Neural progenitor cell (in vitro differentiated cells): ENCODE results near the gene RGCC. TPM values are rescaled to one million over a fixed set of nuclear protein-coding genes. Genes with fewer than 3 reads are reported as not detected.

ENCODE experiments used
- DNase-seq: peaks from one replicate; pipeline ENCODE4 v3.0.0-alpha.2; 2016; ENCODE audit warnings: low spot score
- H2AFZ ChIP-seq: fragments of 200-600 bp; sonication (generic); replicated peaks from 2 replicates; pipeline ENCODE4 v1.6.1; 2016; ENCODE audit warnings: antibody characterized with exemption
- H3F3A ChIP-seq: fragments of 200-600 bp; sonication (generic); 2 replicates; pipeline ENCODE4 v1.6.1; 2016; ENCODE audit warnings: antibody characterized with exemption, low read depth
- H3K27ac ChIP-seq: fragments of 200-600 bp; sonication (generic); 2 replicates; pipeline ENCODE4 v1.5.1; 2016; ENCODE audit warnings: mild to moderate bottlenecking
- H3K27me3 ChIP-seq: fragments of 200-600 bp; sonication (generic); 2 replicates; pipeline ENCODE4 v1.6.1; 2016; ENCODE audit warnings: mild to moderate bottlenecking, moderate library complexity
- H3K36me3 ChIP-seq: fragments of 200-600 bp; sonication (generic); 2 replicates; pipeline ENCODE4 v1.5.1; 2016
- H3K4me1 ChIP-seq: fragments of 200-600 bp; sonication (generic); 2 replicates; pipeline ENCODE4 v1.6.1; 2016; ENCODE audit warnings: mixed run types
- H3K4me2 ChIP-seq: fragments of 200-600 bp; sonication (generic); 2 replicates; pipeline ENCODE4 v1.6.1; 2016
- H3K4me3 ChIP-seq: fragments of 200-600 bp; sonication (generic); 2 replicates; pipeline ENCODE4 v1.5.1; 2016
- H3K79me2 ChIP-seq: fragments of 200-600 bp; sonication (generic); 2 replicates; pipeline ENCODE4 v1.6.1; 2016; ENCODE audit warnings: low read depth
- H3K9ac ChIP-seq: fragments of 200-600 bp; sonication (generic); 2 replicates; pipeline ENCODE4 v1.6.1; 2016
- H3K9me3 ChIP-seq: fragments of 200-600 bp; sonication (generic); 2 replicates; pipeline ENCODE4 v1.5.1; 2016; ENCODE audit warnings: low read depth
- H4K20me1 ChIP-seq: fragments of 200-600 bp; sonication (generic); 2 replicates; pipeline ENCODE4 v1.6.1; 2016; ENCODE audit warnings: low read depth
- H3K27ac Mint-ChIP-seq: 3 replicates; pipeline ENCODE4 v1.8.0; 2021; ENCODE audit warnings: mixed read lengths
- H3K27me3 Mint-ChIP-seq: 2 replicates; pipeline ENCODE4 v1.8.0; 2022; ENCODE audit warnings: low read depth, mild to moderate bottlenecking, inconsistent platforms, moderate library complexity, mixed read lengths; ENCODE audit not compliant: insufficient read depth
- H3K36me3 Mint-ChIP-seq: 3 replicates; pipeline ENCODE4 v1.8.0; 2021; ENCODE audit warnings: mixed read lengths
- H3K4me1 Mint-ChIP-seq: 3 replicates; pipeline ENCODE4 v1.8.0; 2021; ENCODE audit warnings: mixed read lengths
- H3K4me3 Mint-ChIP-seq: 3 replicates; pipeline ENCODE4 v1.8.0; 2021; ENCODE audit warnings: mild to moderate bottlenecking, moderate library complexity, mixed read lengths
- H3K9me3 Mint-ChIP-seq: 3 replicates; pipeline ENCODE4 v1.8.0; 2020; ENCODE audit warnings: mixed read lengths
- EZH2 ChIP-seq: fragments of 200-600 bp; sonication (generic); IDR thresholded peaks from 2 replicates; pipeline ENCODE4 v1.6.1; 2017; ENCODE audit warnings: antibody characterized with exemption, mild to moderate bottlenecking, moderate library complexity
- EZH2phosphoT487 ChIP-seq: fragments of 200-600 bp; sonication (generic); IDR thresholded peaks from 2 replicates; pipeline ENCODE4 v1.6.1; 2017; ENCODE audit warnings: antibody characterized with exemption
- total RNA-seq: library from RNA; depleted of rRNA; stranded (reverse); fragments of >200 nt; gene quantifications from 2 replicates; pipeline ENCODE4 v1.2.3, GENCODE V29; 2015; ENCODE audit warnings: low replicate concordance
- TF ChIP-seq, protein P1 (sequence below): fragments of 200-600 bp; sonication (generic); IDR thresholded peaks from 2 replicates; pipeline ENCODE4 v1.5.1; 2017; ENCODE audit warnings: antibody characterized with exemption, mild to moderate bottlenecking

RGCC gene
- total RNA-seq, 1 donor from 2014 or later: not detected

DNA sequence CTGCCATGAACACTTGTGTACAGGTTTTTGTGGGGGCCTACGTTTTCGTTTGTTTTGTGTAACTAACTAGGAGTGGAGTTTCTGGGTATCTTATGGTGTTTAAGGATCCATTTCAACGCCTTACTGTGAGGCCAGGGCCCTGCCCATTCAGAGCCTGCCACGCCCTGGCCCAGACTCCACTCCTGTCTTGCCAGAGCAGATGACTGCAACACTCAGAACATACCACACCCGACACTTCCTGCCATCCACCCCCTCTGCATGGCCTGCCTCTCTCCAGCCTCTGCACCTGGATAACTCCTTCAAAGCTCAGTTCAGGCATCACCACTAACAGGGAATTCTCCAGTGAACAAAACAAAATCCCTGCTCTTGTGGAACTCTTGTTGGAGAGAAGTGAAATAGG is 43.2 kb downstream of the RGCC start:
- H3K27ac Mint-ChIP-seq: no peak overlapping the region
- no peak for DNase-seq
- peaks cover 24% of the 10 kb centered on the region for H3K27me3 Mint-ChIP-seq
- no peak overlapping the region for H3K4me3 Mint-ChIP-seq
- no peaks in the 10 kb centered on the region for H4K20me1 ChIP-seq
- H3K4me3 ChIP-seq: no peak overlapping the region
- H3K27ac ChIP-seq: no peak overlapping the region
- H2AFZ ChIP-seq: no peak overlapping the region
- H3K4me1 Mint-ChIP-seq: peaks cover 20% of the 10 kb centered on the region
- peaks cover 4% of the 10 kb centered on the region for H3K4me1 ChIP-seq
- H3K9me3 ChIP-seq: no peaks in the 10 kb centered on the region
- H3K79me2 ChIP-seq: no peaks in the 10 kb centered on the region
- peaks cover 15% of the 10 kb centered on the region for H3K9me3 Mint-ChIP-seq
- TF ChIP-seq, protein P1, sequence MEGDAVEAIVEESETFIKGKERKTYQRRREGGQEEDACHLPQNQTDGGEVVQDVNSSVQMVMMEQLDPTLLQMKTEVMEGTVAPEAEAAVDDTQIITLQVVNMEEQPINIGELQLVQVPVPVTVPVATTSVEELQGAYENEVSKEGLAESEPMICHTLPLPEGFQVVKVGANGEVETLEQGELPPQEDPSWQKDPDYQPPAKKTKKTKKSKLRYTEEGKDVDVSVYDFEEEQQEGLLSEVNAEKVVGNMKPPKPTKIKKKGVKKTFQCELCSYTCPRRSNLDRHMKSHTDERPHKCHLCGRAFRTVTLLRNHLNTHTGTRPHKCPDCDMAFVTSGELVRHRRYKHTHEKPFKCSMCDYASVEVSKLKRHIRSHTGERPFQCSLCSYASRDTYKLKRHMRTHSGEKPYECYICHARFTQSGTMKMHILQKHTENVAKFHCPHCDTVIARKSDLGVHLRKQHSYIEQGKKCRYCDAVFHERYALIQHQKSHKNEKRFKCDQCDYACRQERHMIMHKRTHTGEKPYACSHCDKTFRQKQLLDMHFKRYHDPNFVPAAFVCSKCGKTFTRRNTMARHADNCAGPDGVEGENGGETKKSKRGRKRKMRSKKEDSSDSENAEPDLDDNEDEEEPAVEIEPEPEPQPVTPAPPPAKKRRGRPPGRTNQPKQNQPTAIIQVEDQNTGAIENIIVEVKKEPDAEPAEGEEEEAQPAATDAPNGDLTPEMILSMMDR: no peak
- TF ChIP-seq EZH2 (no peak), EZH2phosphoT487 (no peak)
- H3K4me2 ChIP-seq: no peak overlapping the region
- H3F3A ChIP-seq: no peaks in the 10 kb centered on the region
- no peaks in the 10 kb centered on the region for H3K36me3 Mint-ChIP-seq
- no peaks in the 10 kb centered on the region for H3K27me3 ChIP-seq
- no peaks in the 10 kb centered on the region for H3K36me3 ChIP-seq
- no peak overlapping the region for H3K9ac ChIP-seq

DNA sequence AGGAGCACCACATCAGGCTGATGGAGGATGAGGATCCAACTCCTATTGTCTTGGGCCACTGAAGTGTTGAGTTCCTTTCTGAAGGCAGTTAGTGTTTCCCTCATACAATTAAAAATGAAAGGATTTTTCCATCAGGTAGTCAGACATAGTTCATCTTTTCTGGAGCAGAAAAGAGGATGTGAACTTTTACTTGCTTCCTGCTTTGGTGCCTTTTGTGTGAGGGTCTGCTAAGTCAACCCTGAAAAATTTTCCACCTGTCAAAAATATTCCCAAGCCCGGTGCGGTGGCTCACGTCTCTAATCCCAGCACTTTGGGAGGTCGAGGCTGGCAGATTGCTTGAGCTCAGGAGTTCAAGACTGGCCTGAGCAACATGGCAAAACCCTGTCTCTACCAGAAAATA is 43.9 kb downstream of the RGCC start:
- Mint-ChIP-seq H3K9me3 (peaks cover 18% of the 10 kb centered on the region), H3K36me3 (no peaks in the 10 kb centered on the region), H3K4me1 (peaks cover 14% of the 10 kb centered on the region), H3K27ac (no peak overlapping the region), H3K4me3 (no peak overlapping the region), H3K27me3 (peaks cover 24% of the 10 kb centered on the region)
- no peaks in the 10 kb centered on the region for H3F3A ChIP-seq
- no peaks in the 10 kb centered on the region for H3K27me3 ChIP-seq
- TF ChIP-seq, protein P1: no peak
- H4K20me1 ChIP-seq: no peaks in the 10 kb centered on the region
- no peaks in the 10 kb centered on the region for H3K4me1 ChIP-seq
- no peak for DNase-seq
- no peak overlapping the region for H3K4me2 ChIP-seq
- no peak overlapping the region for H3K9ac ChIP-seq
- no peak overlapping the region for H3K4me3 ChIP-seq
- H2AFZ ChIP-seq: no peak overlapping the region
- no peaks in the 10 kb centered on the region for H3K9me3 ChIP-seq
- no peaks in the 10 kb centered on the region for H3K79me2 ChIP-seq
- H3K36me3 ChIP-seq: no peaks in the 10 kb centered on the region
- no peak overlapping the region for H3K27ac ChIP-seq

DNA sequence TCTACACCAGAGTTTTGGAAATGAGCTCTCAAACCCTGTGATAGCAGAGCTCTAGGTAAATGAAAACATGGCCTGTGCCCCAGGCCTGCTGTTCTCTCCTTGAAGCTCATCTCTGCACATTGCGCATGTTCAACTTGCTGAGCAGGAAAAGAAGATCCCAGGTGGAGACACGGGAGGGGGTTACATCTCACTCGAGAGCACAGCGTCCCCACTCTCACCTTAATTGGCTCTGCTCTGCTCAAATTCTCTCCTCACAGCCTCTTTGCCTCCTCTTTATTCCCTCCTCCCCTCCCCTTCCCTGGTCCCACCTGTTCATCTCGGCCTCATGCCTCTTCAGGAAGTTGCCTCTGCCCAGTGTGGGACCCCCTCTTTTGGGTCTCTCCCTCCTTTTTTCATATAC is 44.7 kb downstream of the RGCC start:
- Mint-ChIP-seq H3K4me1 (peaks cover 7% of the 10 kb centered on the region), H3K27me3 (peaks cover 18% of the 10 kb centered on the region), H3K36me3 (no peaks in the 10 kb centered on the region), H3K9me3 (peaks cover 18% of the 10 kb centered on the region), H3K4me3 (no peak overlapping the region), H3K27ac (no peak overlapping the region)
- Histone ChIP-seq H2AFZ (no peak overlapping the region), H3K27ac (no peak overlapping the region), H3K4me1 (no peaks in the 10 kb centered on the region), H3K9me3 (no peaks in the 10 kb centered on the region), H3K4me3 (no peak overlapping the region), H4K20me1 (no peaks in the 10 kb centered on the region), H3K27me3 (no peaks in the 10 kb centered on the region), H3K9ac (no peak overlapping the region), H3K36me3 (no peaks in the 10 kb centered on the region), H3K79me2 (no peaks in the 10 kb centered on the region), H3K4me2 (no peak overlapping the region), H3F3A (no peaks in the 10 kb centered on the region)
- no peak for DNase-seq
- TF ChIP-seq EZH2 (no peak), EZH2phosphoT487 (no peak)
- TF ChIP-seq, protein P1: no peak

DNA sequence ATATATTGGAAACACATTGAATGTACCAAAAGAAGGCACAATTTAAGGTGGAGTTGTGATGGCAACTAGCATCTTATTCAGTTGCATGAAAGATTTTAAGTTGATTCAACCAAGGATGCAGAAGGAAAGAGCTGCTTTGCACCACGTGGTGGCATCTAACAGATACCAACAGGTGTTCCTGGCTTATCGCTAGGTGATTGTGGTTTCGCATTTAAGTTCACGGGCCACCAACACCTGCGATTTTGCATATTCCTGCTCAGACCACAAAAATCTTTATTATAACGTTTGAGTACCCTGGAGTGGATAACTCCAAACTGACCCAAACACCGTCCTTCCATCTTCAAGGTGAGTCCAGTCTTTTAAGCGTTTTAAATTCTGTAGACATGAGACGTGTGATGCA is 45.3 kb downstream of the RGCC start:
- Histone ChIP-seq H3K9me3 (no peaks in the 10 kb centered on the region), H3K4me2 (no peak overlapping the region), H3F3A (no peaks in the 10 kb centered on the region), H3K4me3 (no peak overlapping the region), H3K27me3 (no peaks in the 10 kb centered on the region), H3K36me3 (no peaks in the 10 kb centered on the region), H3K79me2 (no peaks in the 10 kb centered on the region), H2AFZ (no peak overlapping the region), H3K9ac (no peak overlapping the region), H4K20me1 (no peaks in the 10 kb centered on the region), H3K4me1 (no peaks in the 10 kb centered on the region), H3K27ac (no peak overlapping the region)
- Mint-ChIP-seq H3K4me3 (no peak overlapping the region), H3K9me3 (peaks cover 16% of the 10 kb centered on the region), H3K4me1 (peaks cover 7% of the 10 kb centered on the region), H3K27me3 (peaks cover 17% of the 10 kb centered on the region), H3K36me3 (no peaks in the 10 kb centered on the region), H3K27ac (no peak overlapping the region)
- no peak for DNase-seq
- TF ChIP-seq EZH2: no peak
- no peak for TF ChIP-seq EZH2phosphoT487
- TF ChIP-seq, protein P1: no peak
